ENCODE results near the gene ZPR1.

GRCh38 chr11:116776522-116776984, 11.3 kb downstream of the ZPR1 start:
- TF ChIP-seq EZH2 (IDR thresholded peaks at IDR 0.05; ENCODE audit: borderline replicate concordance, insufficient read depth, low read length, poor library complexity, severe bottlenecking) (no peak), RAD21 (conservative IDR thresholded peaks at IDR 0.05) (no peak), POLR2AphosphoS5 (IDR thresholded peaks at IDR 0.05) (no peak), TAF1 (IDR thresholded peaks at IDR 0.05; ENCODE audit: low read depth) (no peak), EP300 (conservative IDR thresholded peaks at IDR 0.05; ENCODE audit: poor library complexity, severe bottlenecking) (no peak), SMC3 (conservative IDR thresholded peaks at IDR 0.05; ENCODE audit: poor library complexity) (no peak)
- TF ChIP-seq, protein P1, sequence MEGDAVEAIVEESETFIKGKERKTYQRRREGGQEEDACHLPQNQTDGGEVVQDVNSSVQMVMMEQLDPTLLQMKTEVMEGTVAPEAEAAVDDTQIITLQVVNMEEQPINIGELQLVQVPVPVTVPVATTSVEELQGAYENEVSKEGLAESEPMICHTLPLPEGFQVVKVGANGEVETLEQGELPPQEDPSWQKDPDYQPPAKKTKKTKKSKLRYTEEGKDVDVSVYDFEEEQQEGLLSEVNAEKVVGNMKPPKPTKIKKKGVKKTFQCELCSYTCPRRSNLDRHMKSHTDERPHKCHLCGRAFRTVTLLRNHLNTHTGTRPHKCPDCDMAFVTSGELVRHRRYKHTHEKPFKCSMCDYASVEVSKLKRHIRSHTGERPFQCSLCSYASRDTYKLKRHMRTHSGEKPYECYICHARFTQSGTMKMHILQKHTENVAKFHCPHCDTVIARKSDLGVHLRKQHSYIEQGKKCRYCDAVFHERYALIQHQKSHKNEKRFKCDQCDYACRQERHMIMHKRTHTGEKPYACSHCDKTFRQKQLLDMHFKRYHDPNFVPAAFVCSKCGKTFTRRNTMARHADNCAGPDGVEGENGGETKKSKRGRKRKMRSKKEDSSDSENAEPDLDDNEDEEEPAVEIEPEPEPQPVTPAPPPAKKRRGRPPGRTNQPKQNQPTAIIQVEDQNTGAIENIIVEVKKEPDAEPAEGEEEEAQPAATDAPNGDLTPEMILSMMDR (IDR thresholded peaks at IDR 0.05; ENCODE audit: poor library complexity, severe bottlenecking) = no peak
- TF ChIP-seq, protein P2, sequence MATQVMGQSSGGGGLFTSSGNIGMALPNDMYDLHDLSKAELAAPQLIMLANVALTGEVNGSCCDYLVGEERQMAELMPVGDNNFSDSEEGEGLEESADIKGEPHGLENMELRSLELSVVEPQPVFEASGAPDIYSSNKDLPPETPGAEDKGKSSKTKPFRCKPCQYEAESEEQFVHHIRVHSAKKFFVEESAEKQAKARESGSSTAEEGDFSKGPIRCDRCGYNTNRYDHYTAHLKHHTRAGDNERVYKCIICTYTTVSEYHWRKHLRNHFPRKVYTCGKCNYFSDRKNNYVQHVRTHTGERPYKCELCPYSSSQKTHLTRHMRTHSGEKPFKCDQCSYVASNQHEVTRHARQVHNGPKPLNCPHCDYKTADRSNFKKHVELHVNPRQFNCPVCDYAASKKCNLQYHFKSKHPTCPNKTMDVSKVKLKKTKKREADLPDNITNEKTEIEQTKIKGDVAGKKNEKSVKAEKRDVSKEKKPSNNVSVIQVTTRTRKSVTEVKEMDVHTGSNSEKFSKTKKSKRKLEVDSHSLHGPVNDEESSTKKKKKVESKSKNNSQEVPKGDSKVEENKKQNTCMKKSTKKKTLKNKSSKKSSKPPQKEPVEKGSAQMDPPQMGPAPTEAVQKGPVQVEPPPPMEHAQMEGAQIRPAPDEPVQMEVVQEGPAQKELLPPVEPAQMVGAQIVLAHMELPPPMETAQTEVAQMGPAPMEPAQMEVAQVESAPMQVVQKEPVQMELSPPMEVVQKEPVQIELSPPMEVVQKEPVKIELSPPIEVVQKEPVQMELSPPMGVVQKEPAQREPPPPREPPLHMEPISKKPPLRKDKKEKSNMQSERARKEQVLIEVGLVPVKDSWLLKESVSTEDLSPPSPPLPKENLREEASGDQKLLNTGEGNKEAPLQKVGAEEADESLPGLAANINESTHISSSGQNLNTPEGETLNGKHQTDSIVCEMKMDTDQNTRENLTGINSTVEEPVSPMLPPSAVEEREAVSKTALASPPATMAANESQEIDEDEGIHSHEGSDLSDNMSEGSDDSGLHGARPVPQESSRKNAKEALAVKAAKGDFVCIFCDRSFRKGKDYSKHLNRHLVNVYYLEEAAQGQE (IDR thresholded peaks at IDR 0.05; ENCODE audit: borderline replicate concordance) = no peak
